Activated gamma-delta T cell treated with Interleukin-2 at 50 U/mL for 16 hours (primary cell): Measurements from ENCODE around the gene TUBB6.

Experiments used
- DNase-seq: peaks from one replicate; pipeline ENCODE4 v3.0.0-alpha.2; 2020

The TUBB6 gene

GRCh38 chr18:12345491-12346239 lies 37.6 kb downstream of the TUBB6 start:
- no peak for DNase-seq

DNA sequence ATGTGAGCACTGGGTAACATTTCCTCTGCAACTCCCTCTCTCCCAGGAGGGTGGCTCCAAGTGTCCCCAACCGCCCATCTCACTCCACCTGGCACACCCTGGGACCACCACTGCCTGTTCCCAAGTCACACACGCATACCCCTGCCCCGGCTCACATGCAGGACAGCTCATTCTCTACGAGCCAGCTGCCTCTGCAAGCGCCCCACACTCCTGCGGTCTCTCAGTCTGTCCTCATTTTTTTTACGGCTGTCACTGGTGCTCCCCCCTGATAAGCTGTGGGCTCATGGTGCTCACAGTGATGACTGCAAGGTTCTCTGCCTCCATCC lies 38.2 kb downstream of the TUBB6 start:
- no peak for DNase-seq

GRCh38 chr18:12347895-12348294 lies 39.9 kb downstream of the TUBB6 start:
- no peak for DNase-seq

DNA sequence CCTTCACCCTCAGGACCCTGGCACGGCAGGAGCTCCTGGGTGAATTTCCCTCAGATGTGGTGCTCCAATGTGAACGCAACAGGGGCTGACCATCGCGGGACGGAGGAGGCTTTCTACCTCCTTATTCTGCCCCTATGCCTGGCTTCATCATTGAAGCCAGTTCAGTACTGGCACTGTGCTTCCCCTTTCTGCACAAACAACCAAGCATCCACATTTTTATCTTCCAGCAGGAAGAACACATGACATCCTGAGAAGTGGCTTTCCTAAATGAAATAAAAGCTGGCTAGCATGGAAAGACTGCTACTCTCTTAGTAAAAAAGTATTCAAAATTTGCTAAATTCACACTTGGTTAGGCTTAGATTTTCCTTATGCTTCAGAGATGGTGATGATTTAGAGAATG lies 44.1 kb downstream of the TUBB6 start:
- DNase-seq, result no peak

- DNase-seq, result no peak
These were observed 51.5 kb downstream of the TUBB6 start for GRCh38 chr18:12359515-12359927.

- DNase-seq, result no peak
These were observed 53.8 kb downstream of the TUBB6 start for GRCh38 chr18:12361770-12362378.

DNA sequence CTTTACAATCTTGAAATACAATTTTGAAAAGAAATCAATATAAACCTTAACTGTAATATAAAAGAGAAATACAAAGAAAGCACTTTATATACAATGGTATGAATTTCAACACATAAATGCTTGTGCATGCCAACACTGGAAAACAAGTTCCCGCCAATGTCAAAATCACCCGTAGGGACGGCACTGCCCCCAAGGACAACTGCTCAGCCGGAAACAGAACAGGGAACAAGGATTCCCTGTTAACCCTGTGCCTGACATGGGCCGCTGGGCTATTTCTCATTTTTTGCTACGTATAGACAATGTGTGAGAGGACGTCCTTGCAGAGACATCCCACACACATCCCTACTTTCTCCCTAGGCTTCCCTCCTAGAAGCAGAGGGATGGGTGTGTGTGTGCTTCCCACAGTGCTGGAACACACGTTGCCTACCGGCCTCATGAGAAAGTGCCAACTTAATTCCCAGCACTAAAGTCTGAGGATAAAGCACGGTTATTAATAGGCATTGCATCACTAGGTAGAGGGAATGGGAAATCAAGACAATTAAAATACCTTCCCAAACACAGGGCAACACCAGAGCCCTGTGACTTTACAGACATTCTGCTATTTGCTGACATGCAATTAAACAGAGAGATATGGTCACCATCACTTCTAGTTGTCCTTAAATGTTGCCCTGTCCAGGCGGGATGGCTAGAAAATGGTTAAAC lies 54.6 kb downstream of the TUBB6 start:
- no peak for DNase-seq

GRCh38 chr18:12366379-12366778 lies 58.3 kb downstream of the TUBB6 start:
- DNase-seq, result no peak

- DNase-seq, result no peak
These were observed 58.7 kb downstream of the TUBB6 start for GRCh38 chr18:12366784-12367183.

- DNase-seq, result no peak
These were observed 61.2 kb downstream of the TUBB6 start for GRCh38 chr18:12369211-12369610.

- no peak for DNase-seq
These were observed 63.5 kb downstream of the TUBB6 start for GRCh38 chr18:12371590-12371989.

- DNase-seq, result no peak
These were observed 64.4 kb downstream of the TUBB6 start for GRCh38 chr18:12372406-12372805.

DNA sequence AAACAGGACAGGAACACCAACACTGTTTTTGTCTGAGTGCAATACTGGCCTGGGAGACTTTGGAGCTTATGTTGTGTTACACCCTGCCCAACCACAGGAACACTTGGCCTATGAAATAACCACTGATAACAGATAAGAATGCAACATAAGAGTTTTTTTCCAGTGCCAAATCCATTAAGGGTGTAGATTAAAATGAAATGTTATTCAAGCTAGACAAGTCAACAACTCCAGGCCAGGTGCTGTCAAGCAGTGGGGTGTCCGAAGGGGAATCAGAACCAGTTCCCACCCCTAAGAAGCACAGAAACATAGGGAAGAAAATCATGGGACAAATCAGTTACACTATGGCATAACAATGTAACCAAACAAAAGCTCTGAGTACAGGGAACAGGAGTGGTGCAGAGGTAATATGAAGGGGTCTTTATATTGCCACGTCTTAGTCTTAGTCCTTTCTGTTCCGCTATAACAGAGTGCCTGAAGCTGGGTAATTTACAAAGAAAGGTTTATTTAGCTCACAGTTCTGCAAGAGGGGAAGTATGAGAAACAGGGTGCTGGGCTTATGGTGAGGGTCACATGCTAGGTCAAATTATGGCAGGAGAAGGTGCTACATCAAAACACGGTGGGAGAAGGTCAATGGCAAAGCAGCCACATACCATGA lies 65.2 kb downstream of the TUBB6 start:
- no peak for DNase-seq

DNA sequence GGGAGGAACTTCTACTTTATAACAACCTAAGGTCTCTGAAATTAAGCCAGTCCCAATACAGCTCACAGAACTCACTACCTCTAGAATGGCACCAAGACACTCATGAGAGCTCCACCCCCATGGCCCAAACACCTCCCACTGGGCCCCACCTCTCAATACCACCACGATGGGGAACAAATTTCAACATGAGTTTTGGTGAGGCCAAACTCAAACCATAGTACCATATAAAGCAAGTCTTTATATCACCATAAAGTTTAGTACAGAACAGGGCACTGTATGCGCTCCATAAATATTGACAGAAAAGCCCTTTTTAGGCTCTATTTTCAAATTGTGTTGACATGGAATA lies 65.7 kb downstream of the TUBB6 start:
- DNase-seq, result no peak

DNA sequence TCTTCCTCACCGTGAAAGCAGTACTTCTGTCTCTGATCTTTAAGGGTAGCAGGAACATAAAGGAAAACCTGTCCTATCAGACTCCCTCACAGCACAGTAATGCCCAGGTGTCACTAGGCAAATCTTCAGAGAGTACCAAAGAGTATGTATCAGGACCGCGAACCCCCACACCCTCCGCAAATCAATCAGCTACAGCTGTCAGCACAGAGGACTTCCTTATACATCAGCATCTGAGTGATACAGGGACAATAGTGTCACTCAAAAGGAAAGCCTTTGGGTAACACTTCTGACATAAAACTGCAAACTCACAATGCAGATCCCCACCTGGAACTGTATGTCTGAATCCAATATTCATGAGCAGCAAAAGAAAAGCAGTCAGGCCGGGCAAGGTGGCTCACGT lies 66.4 kb downstream of the TUBB6 start:
- DNase-seq, result no peak
